Stomach smooth muscle (tissue), 2 donors: ENCODE measurements around the gene HNRNPK.

Experiments used
- H3K27ac ChIP-seq: one replicate; pipeline ENCODE4 v1.7.0; 2013; ENCODE audit warnings: mild to moderate bottlenecking, low read length, inconsistent platforms
- H3K27me3 ChIP-seq, 2 donors: one replicate each; pipeline ENCODE4 v1.7.0; 2013; ENCODE audit warnings: low read length in 2 of 2; ENCODE audit not compliant: insufficient read depth in 2 of 2, control insufficient read depth in 1 of 2
- H3K36me3 ChIP-seq, 2 donors: one replicate each; pipeline ENCODE4 v1.7.0; 2013; ENCODE audit warnings: low read length in 2 of 2; ENCODE audit not compliant: control insufficient read depth in 2 of 2, insufficient read depth in 2 of 2
- H3K4me1 ChIP-seq: one replicate; pipeline ENCODE4 v1.7.0; 2013; ENCODE audit warnings: low read length; ENCODE audit not compliant: control insufficient read depth, insufficient read depth
- H3K4me3 ChIP-seq, 2 donors: one replicate each; pipeline ENCODE4 v1.7.0; 2013; ENCODE audit warnings: low read length in 2 of 2
- H3K9ac ChIP-seq, 2 donors: one replicate each; pipeline ENCODE4 v1.7.0; 2013; ENCODE audit warnings: low read length in 2 of 2, mild to moderate bottlenecking in 1 of 2
- H3K9me3 ChIP-seq, 2 donors: one replicate each; pipeline ENCODE4 v1.7.0; 2013; ENCODE audit warnings: low read length in 2 of 2; ENCODE audit not compliant: control insufficient read depth in 2 of 2
- donor health status: healthy.
- donor health status: Pancreatic carcinoma.

The HNRNPK gene

GRCh38 chr9:83979812-83980394 lies at the start of gene HNRNPK:
HNRNPK (minus strand) TSS chr9:83980215; CDS start chr9:83978252, 1,963 bp downstream.
- peak within 1 kb of the TSS; percentile 99 for H3K27ac ChIP-seq

DNA sequence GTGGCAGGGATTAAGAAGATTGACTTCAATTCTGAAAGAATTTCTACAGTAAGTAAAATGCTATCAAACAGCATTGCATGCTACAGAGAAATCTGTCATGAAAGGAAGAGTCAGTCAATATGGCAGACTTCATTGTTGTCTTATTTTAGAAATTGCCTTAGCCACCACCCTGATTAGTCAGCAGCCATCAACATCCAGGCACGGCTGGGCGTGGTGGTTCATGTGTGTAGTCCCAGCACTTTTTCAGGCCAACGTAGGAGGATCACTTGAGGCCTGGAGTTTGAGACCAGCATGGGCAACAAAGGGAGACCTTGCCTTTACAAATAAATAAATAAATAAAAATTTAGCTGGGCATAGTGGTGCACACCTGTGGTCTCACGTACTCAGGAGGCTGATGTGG lies 47.2 kb upstream of the HNRNPK start:
- no peaks in the 10 kb centered on the region for H3K36me3 ChIP-seq

More at GRCh38 chr9:83979812-83980394, at the start of gene HNRNPK:
- no peaks in the 10 kb centered on the region for H3K4me1 ChIP-seq
- no peaks in the 10 kb centered on the region for H3K27me3 ChIP-seq
- peak within 1 kb of the TSS; percentile 94 to 98 for H3K4me3 ChIP-seq
- H3K9ac ChIP-seq = peak within 1 kb of the TSS; percentile 96 to 100
- no peaks in the 10 kb centered on the region for H3K9me3 ChIP-seq
- peaks cover 12 to 17% of the 10 kb centered on the region in 2 donors for H3K36me3 ChIP-seq

DNA sequence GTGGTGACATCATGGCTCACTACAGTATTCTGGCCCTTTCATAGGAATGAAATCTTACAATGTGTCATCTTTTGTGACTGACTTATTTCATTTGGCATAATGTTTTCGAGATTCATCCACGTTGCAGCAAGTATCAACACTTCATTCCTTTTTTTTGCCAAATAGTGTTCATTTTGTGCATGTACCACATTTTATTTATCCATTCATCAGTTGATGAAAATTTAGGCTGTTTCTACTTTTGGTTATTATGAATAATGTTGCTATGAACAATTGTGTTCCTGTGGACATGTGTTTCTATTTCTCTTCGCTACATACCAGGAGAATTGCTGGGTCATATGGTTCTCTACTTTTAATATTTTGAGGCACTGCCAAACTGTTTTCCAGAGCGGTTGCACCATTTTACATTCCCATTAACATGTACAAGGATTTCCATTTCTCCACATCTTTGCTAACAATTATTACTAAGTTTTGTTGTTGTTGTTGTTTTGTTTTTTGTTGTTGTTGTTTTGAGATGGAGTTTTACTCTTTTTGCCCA lies 44.1 kb upstream of the HNRNPK start:
- H3K9ac ChIP-seq = no peak overlapping the region
- no peaks in the 10 kb centered on the region for H3K36me3 ChIP-seq
- H3K9me3 ChIP-seq = no peaks in the 10 kb centered on the region
- H3K27me3 ChIP-seq = no peaks in the 10 kb centered on the region
- H3K4me3 ChIP-seq = no peak overlapping the region
- no peak overlapping the region for H3K27ac ChIP-seq
- no peaks in the 10 kb centered on the region for H3K4me1 ChIP-seq

More for the DNA sequence above, 47.2 kb upstream of the HNRNPK start:
- H3K27me3 ChIP-seq = no peaks in the 10 kb centered on the region
- no peak overlapping the region for H3K9ac ChIP-seq
- no peaks in the 10 kb centered on the region for H3K9me3 ChIP-seq
- no peak overlapping the region for H3K4me3 ChIP-seq
- H3K27ac ChIP-seq = no peak overlapping the region
- no peaks in the 10 kb centered on the region for H3K4me1 ChIP-seq

DNA sequence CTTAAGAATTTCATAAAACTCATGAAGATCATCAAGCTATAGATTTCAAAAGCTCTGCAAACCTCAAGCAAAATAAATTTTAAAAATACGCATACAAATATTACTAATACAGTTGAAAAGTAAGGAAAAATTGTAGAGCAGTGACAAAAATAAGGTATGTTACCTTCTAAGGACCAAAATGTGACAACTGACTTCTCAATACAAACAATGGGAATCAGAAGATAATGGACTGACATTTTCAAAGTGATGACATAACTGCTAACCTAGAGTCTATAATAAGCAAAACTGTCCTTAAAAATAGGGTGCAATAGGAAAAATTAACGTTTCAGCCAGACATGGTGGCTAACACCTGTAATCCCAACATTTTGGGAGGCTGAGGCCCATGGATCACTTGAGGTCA lies 27.6 kb upstream of the HNRNPK start:
- no peaks in the 10 kb centered on the region for H3K4me1 ChIP-seq
- no peak overlapping the region for H3K27ac ChIP-seq
- H3K27me3 ChIP-seq = no peaks in the 10 kb centered on the region
- no peaks in the 10 kb centered on the region for H3K9me3 ChIP-seq
- no peak overlapping the region for H3K4me3 ChIP-seq
- no peak overlapping the region for H3K9ac ChIP-seq
- H3K36me3 ChIP-seq = peaks cover 0 to 2% of the 10 kb centered on the region in 2 donors

- Histone ChIP-seq H3K36me3 (peaks cover 0 to 5% of the 10 kb centered on the region in 2 donors), H3K4me3 (no peak overlapping the region), H3K9ac (no peak overlapping the region), H3K9me3 (no peaks in the 10 kb centered on the region), H3K4me1 (no peaks in the 10 kb centered on the region), H3K27ac (no peak overlapping the region), H3K27me3 (no peaks in the 10 kb centered on the region)
Measured at GRCh38 chr9:84003246-84003645, 23.2 kb upstream of the HNRNPK start.

- H3K9me3 ChIP-seq = no peaks in the 10 kb centered on the region
- no peak overlapping the region for H3K27ac ChIP-seq
- H3K4me1 ChIP-seq = no peaks in the 10 kb centered on the region
- no peaks in the 10 kb centered on the region for H3K27me3 ChIP-seq
- no peak overlapping the region for H3K4me3 ChIP-seq
- no peak overlapping the region for H3K9ac ChIP-seq
- H3K36me3 ChIP-seq = peaks cover 0 to 5% of the 10 kb centered on the region in 2 donors
Measured at GRCh38 chr9:84002344-84002743, 22.3 kb upstream of the HNRNPK start.

DNA sequence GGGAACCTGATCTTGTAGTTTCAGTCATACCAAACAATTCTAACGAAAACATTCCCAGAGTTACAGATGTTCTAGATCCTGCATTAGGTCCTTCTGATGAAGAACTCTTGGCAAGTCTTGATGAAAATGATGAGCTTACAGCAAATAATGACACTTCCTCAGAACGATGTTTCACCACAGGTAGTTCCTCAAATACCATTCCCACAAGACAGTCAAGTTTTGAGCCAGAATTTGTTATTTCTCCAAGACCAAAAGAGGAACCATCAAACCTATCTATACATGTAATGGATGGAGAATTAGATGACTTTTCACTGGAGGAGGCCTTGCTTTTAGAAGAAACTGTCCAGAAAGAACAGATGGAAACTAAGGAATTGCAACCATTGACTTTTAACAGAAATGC lies 21.6 kb upstream of the HNRNPK start:
- H3K9ac ChIP-seq = no peak overlapping the region
- H3K4me3 ChIP-seq = no peak overlapping the region
- H3K4me1 ChIP-seq = no peaks in the 10 kb centered on the region
- no peaks in the 10 kb centered on the region for H3K27me3 ChIP-seq
- no peak overlapping the region for H3K27ac ChIP-seq
- H3K36me3 ChIP-seq = peaks cover 0 to 5% of the 10 kb centered on the region in 2 donors
- H3K9me3 ChIP-seq = no peaks in the 10 kb centered on the region

DNA sequence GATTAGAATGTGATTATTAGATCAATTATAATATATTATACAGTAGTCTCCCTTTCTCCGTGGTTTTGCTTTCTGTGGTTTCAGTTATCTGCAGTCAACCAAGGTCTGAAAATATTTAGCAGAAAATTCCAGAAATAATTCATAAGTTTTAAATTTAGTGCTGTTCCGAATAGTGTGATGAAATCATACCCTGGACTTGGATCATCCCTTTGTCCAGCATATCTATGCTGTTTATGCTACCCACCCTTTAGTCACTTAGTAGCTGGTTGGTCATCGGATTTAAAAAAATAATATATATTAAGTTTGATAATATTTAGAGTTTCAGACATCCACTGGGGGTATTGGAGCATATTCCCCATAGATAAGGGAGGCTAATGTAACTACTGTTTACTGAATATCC lies 20.2 kb upstream of the HNRNPK start:
- Histone ChIP-seq H3K27me3 (no peaks in the 10 kb centered on the region), H3K4me1 (no peaks in the 10 kb centered on the region), H3K9me3 (no peaks in the 10 kb centered on the region), H3K27ac (no peak overlapping the region), H3K36me3 (peaks cover 0 to 5% of the 10 kb centered on the region in 2 donors), H3K4me3 (no peak overlapping the region), H3K9ac (no peak overlapping the region)

DNA sequence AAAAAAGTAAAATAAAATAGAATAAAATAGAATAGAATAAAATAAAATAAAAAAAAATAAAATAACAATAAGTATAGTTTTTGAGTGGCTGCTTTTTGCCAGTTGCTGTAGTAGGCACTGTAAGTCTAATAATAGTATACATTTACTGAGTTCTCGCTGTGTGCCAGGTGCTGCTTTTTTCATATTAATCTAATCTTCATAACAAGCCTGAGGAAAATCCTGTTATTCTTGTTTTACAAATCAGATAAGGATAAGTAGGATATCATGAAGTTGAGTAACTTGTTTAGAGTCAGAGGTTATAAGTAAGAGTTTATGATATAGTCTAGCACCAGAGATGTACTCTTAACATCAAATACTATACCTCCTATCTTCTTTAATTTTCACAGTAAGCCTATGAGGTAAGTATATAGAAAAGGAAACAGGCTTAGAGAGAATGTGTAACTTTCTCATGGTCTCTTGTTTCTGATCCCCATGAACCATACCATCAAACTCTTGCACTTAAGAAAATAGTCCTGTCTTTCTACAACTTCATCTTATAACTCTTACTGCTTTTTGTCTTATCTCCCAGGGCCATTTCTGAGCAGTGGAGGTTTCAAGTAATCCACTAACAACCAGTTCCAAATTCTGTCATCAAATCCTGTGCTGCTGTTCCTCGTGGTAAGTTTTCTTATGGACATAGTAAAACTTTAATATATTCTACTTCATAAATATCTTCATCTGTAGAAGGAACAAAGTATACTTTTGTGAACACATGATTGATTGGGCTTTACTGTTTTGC lies 19.3 kb upstream of the HNRNPK start:
- Histone ChIP-seq H3K9ac (no peak overlapping the region), H3K27me3 (no peaks in the 10 kb centered on the region), H3K9me3 (no peaks in the 10 kb centered on the region), H3K36me3 (peaks cover 0 to 3% of the 10 kb centered on the region in 2 donors), H3K4me1 (no peaks in the 10 kb centered on the region), H3K27ac (no peak overlapping the region), H3K4me3 (no peak overlapping the region)

GRCh38 chr9:83996126-83996525 lies 16.1 kb upstream of the HNRNPK start:
- Histone ChIP-seq H3K9me3 (no peaks in the 10 kb centered on the region), H3K27ac (no peak overlapping the region), H3K4me1 (no peaks in the 10 kb centered on the region), H3K4me3 (no peak overlapping the region), H3K36me3 (no peaks in the 10 kb centered on the region), H3K27me3 (no peaks in the 10 kb centered on the region), H3K9ac (no peak overlapping the region)

GRCh38 chr9:83992901-83993300 lies 12.9 kb upstream of the HNRNPK start:
- Histone ChIP-seq H3K9me3 (no peaks in the 10 kb centered on the region), H3K9ac (no peak overlapping the region)

More at GRCh38 chr9:83992901-83993300, 12.9 kb upstream of the HNRNPK start:
- no peaks in the 10 kb centered on the region for H3K27me3 ChIP-seq
- no peaks in the 10 kb centered on the region for H3K4me1 ChIP-seq
- H3K36me3 ChIP-seq = no peaks in the 10 kb centered on the region
- H3K27ac ChIP-seq = no peak overlapping the region
- no peak overlapping the region for H3K4me3 ChIP-seq
